ENCODE data around the gene SLC6A12. TPM values are rescaled to one million over a fixed set of nuclear protein-coding genes. Genes with fewer than 3 reads are reported as not detected.

Gene SLC6A12
- total and polyA plus RNA-seq, 7 donors: 0.07 to 0.90 (median 0.30) TPM

DNA sequence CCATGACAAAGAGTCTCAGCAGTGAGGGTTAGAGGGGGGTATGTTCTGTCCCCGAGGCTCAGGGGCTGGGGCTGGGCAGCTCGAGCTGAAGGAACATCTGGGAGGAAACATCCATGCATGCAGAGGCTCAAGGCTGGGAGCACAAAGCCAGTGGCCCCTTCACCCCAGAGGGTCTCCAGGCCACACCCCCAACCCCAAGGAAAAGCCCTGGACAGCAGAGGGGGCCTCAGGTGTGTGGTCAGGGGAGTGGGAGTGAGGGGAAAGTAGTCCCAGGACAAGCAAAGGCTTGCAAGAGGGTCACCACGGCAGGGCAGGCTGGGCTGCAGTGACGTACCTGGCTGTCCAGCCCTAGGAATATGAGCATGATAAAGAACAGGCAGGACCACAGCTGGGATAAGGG, 17.5 kb downstream of the SLC6A12 start:
- no peak for ATAC-seq
- H3K27ac ChIP-seq: no peak overlapping the region
- peak in 1 of 2 donors; percentile 18 for DNase-seq
- no peaks in the 10 kb centered on the region for H3K9me3 ChIP-seq
- intact Hi-C loops (cut with DNase I): no loop called here
- H3K4me3 ChIP-seq: no peak overlapping the region
- 65 to 70% (median 65%) methylated on average over 4 of the region's 4 CpGs for WGBS, 3 donors
- H3K36me3 ChIP-seq (ENCODE audit: insufficient read depth in 1 of 2, low read depth in 1 of 2): no peaks in the 10 kb centered on the region
- TF ChIP-seq CTCF (IDR thresholded peaks at IDR 0.05): no peak
- H3K27me3 ChIP-seq (ENCODE audit: insufficient read depth in 3 of 3, low read length in 2 of 3): no peaks in the 10 kb centered on the region
- no peaks in the 10 kb centered on the region for H3K4me1 ChIP-seq

GRCh38 chr12:195951-196350, 18.0 kb downstream of the SLC6A12 start:
- 87 to 91% (median 89%) methylated on average over 15 of the region's 15 CpGs for WGBS, 3 donors
- H3K9me3 ChIP-seq: no peaks in the 10 kb centered on the region

GRCh38 chr12:195156-195555, 18.8 kb downstream of the SLC6A12 start:
- 47 to 69% (median 64%) methylated on average over 5 of the region's 5 CpGs for WGBS, 3 donors
- TF ChIP-seq CTCF (IDR thresholded peaks at IDR 0.05): no peak

More at GRCh38 chr12:195951-196350, 18.0 kb downstream of the SLC6A12 start:
- no peaks in the 10 kb centered on the region for H3K27me3 ChIP-seq (ENCODE audit: insufficient read depth in 3 of 3, low read length in 2 of 3)
- intact Hi-C loops (cut with DNase I): no loop called here
- DNase-seq (peak in 1 of 2 donors; percentile 13), ATAC-seq (no peak)
- no peak overlapping the region for H3K4me3 ChIP-seq
- H3K4me1 ChIP-seq: no peaks in the 10 kb centered on the region
- TF ChIP-seq CTCF (IDR thresholded peaks at IDR 0.05): no peak
- no peaks in the 10 kb centered on the region for H3K36me3 ChIP-seq (ENCODE audit: insufficient read depth in 1 of 2, low read depth in 1 of 2)
- H3K27ac ChIP-seq: no peak overlapping the region

DNA sequence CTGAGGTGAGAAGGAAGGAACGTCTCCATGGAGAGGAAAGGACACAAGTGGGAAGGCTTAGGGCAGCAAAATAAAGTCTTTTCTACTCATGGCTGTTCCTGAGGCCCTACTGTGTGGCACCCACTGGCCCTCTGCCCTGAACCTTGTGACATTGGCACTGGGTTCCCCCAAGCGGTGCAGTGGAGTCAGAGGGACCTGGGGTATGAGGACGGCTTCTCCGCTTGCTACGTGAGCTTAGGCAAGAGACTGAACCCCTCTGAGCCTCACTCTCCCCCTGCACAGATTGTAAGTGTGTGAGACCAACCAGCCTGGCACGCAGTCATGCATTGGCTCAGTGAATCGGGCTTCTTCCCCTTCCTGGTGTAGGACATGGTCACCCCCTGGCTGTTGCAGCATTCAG, 19.7 kb downstream of the SLC6A12 start:
- no peak for TF ChIP-seq CTCF (IDR thresholded peaks at IDR 0.05)
- Histone ChIP-seq H3K36me3 (ENCODE audit: insufficient read depth in 1 of 2, low read depth in 1 of 2) (no peaks in the 10 kb centered on the region), H3K4me1 (no peaks in the 10 kb centered on the region), H3K4me3 (no peak overlapping the region), H3K27me3 (ENCODE audit: insufficient read depth in 3 of 3, low read length in 2 of 3) (peaks cover 0 to 13% (median 7%) of the 10 kb centered on the region in 3 donors), H3K27ac (no peak overlapping the region), H3K9me3 (no peaks in the 10 kb centered on the region)
- 76 to 85% (median 84%) methylated on average over 7 of the region's 7 CpGs for whole genome bisulfite sequencing, 3 donors
- intact Hi-C loops (cut with DNase I): no loop called here
- ATAC-seq: no peak
- peak in 1 of 2 donors; percentile 38 for DNase-seq

More at GRCh38 chr12:195156-195555, 18.8 kb downstream of the SLC6A12 start:
- H3K4me1 ChIP-seq: no peaks in the 10 kb centered on the region
- H3K27me3 ChIP-seq (ENCODE audit: insufficient read depth in 3 of 3, low read length in 2 of 3): peaks cover 0 to 5% (median 5%) of the 10 kb centered on the region in 3 donors
- ATAC-seq (no peak), DNase-seq (peak in 1 of 2 donors; percentile 26)
- H3K9me3 ChIP-seq: no peaks in the 10 kb centered on the region
- intact Hi-C loops (cut with DNase I): no loop called here
- no peaks in the 10 kb centered on the region for H3K36me3 ChIP-seq (ENCODE audit: insufficient read depth in 1 of 2, low read depth in 1 of 2)
- no peak overlapping the region for H3K4me3 ChIP-seq
- no peak overlapping the region for H3K27ac ChIP-seq

DNA sequence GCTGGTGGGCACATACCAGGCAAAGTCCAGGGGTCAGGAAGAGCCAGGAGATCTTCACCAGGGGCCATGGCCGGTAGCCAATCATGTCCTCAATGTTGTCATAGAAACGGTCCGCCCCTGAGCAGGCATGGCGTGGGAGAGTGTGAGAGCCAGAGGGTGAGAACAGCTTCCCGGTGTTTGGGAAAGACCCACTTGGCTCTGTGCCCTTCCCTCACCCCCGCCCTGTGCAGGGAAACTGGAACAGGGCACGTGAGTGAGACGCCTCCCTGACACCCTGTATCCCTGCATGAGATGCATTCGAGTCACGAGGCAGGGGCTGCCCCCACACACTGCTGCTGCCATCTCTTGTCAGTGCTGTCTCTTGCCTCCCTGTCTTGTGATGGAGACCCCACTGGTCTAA, 20.7 kb downstream of the SLC6A12 start:
- ATAC-seq: no peak
- WGBS, 3 donors: 43 to 55% (median 48%) methylated on average over 9 to 10 of the region's 10 CpGs
- intact Hi-C loops (cut with DNase I): no loop called here
- Histone ChIP-seq H3K27me3 (ENCODE audit: insufficient read depth in 3 of 3, low read length in 2 of 3) (peaks cover 0 to 22% (median 7%) of the 10 kb centered on the region in 3 donors), H3K36me3 (ENCODE audit: insufficient read depth in 1 of 2, low read depth in 1 of 2) (no peaks in the 10 kb centered on the region), H3K4me1 (no peaks in the 10 kb centered on the region), H3K4me3 (no peak overlapping the region), H3K27ac (no peak overlapping the region), H3K9me3 (no peaks in the 10 kb centered on the region)
- TF ChIP-seq CTCF (IDR thresholded peaks at IDR 0.05): no peak
- peak in 1 of 2 donors; percentile 36 for DNase-seq
